Naive B cell (primary cell): ENCODE measurements around the gene C16orf96. TPM values are rescaled to one million over a fixed set of nuclear protein-coding genes. Genes with fewer than 3 reads are reported as not detected.

ENCODE experiments used
- ATAC-seq, 2 donors: fragments of 150-1000 bp; cut with Tn5 transposase; 2 replicates each; pipeline ENCODE4 v1.10.0; 2021; ENCODE audit warnings: low read depth in 2 of 2, mild to moderate bottlenecking in 2 of 2, moderate library complexity in 2 of 2
- DNase-seq: peaks from one replicate; pipeline ENCODE4 v3.0.0; 2022
- H3K27ac Mint-ChIP-seq, 6 donors: one replicate each; pipeline ENCODE4 v1.8.0; 2020 to 2022; ENCODE audit warnings: mild to moderate bottlenecking in 6 of 6, mixed read lengths in 6 of 6, moderate library complexity in 5 of 6, inconsistent platforms in 2 of 6
- H3K27me3 Mint-ChIP-seq, 3 donors: one replicate each; pipeline ENCODE4 v1.8.0; 2021 to 2022; ENCODE audit warnings: mixed read lengths in 3 of 3, mild to moderate bottlenecking in 1 of 3
- H3K36me3 Mint-ChIP-seq, 2 donors: one replicate each; pipeline ENCODE4 v1.8.0; 2020 to 2022; ENCODE audit warnings: mixed read lengths in 2 of 2, inconsistent platforms in 1 of 2, mild to moderate bottlenecking in 1 of 2
- H3K4me1 Mint-ChIP-seq, 3 donors: one replicate each; pipeline ENCODE4 v1.8.0; 2020 to 2022; ENCODE audit warnings: mixed read lengths in 3 of 3, inconsistent platforms in 1 of 3, mild to moderate bottlenecking in 1 of 3, moderate library complexity in 1 of 3
- H3K4me3 Mint-ChIP-seq, 8 donors: one replicate each; pipeline ENCODE4 v1.8.0; 2020 to 2022; ENCODE audit warnings: mild to moderate bottlenecking in 8 of 8, mixed read lengths in 8 of 8, moderate library complexity in 8 of 8, inconsistent platforms in 2 of 8
- H3K9me3 Mint-ChIP-seq, 7 donors: one replicate each; pipeline ENCODE4 v1.8.0; 2020 to 2022; ENCODE audit warnings: mixed read lengths in 7 of 7, mild to moderate bottlenecking in 5 of 7, inconsistent platforms in 2 of 7, moderate library complexity in 1 of 7
- polyA plus RNA-seq, 6 donors: library from polyadenylated mRNA; unstranded; fragments of 300-500 nt; fragmentation: Illumina TruSeq; gene quantifications; one replicate each; pipeline ENCODE4 v1.2.3, GENCODE V29; 2021; ENCODE audit warnings: low read depth in 6 of 6

The C16orf96 gene
- polyA plus RNA-seq, 6 donors from 2014 or later = 0.09 to 0.11 TPM; not detected in 4

- peak overlapping the region; percentile 71 to 91 (median 85) for H3K4me3 Mint-ChIP-seq
- H3K27ac Mint-ChIP-seq = peak overlapping the region in 5 of 6 donors; percentile 38 to 98 (median 64)
- DNase-seq (peak; percentile 30), ATAC-seq (no peak)
- H3K36me3 Mint-ChIP-seq = no peaks in the 10 kb centered on the region
- H3K27me3 Mint-ChIP-seq = no peaks in the 10 kb centered on the region
- peaks cover 18 to 36% (median 26%) of the 10 kb centered on the region in 3 donors for H3K4me1 Mint-ChIP-seq
- no peaks in the 10 kb centered on the region for H3K9me3 Mint-ChIP-seq
Measured at GRCh38 chr16:4613636-4614570, 57.8 kb downstream of the C16orf96 start.

- Mint-ChIP-seq H3K27ac (peak within 1 kb of the TSS; percentile 80 to 98 (median 98)), H3K9me3 (no peaks in the 10 kb centered on the region), H3K4me1 (peaks cover 18 to 36% (median 26%) of the 10 kb centered on the region in 3 donors), H3K4me3 (peak within 1 kb of the TSS; percentile 89 to 98 (median 94)), H3K36me3 (no peaks in the 10 kb centered on the region), H3K27me3 (no peaks in the 10 kb centered on the region)
- DNase-seq = peak; percentile 74
- peak; percentile 48 to 49 for ATAC-seq
Measured at GRCh38 chr16:4614571-4615383, 58.6 kb downstream of the C16orf96 start, which contains the start of gene UBALD1. TSS of gene UBALD1 (minus strand) at chr16:4614888. CDS start at chr16:4614797, 91 bp downstream.

GRCh38 chr16:4615384-4616046, 59.4 kb downstream of the C16orf96 start:
- peak overlapping the region; percentile 89 to 98 (median 94) for H3K4me3 Mint-ChIP-seq
- H3K27ac Mint-ChIP-seq = peak overlapping the region; percentile 80 to 98 (median 96)
- no peaks in the 10 kb centered on the region for H3K36me3 Mint-ChIP-seq
- no peak for DNase-seq
- H3K4me1 Mint-ChIP-seq = peaks cover 18 to 36% (median 26%) of the 10 kb centered on the region in 3 donors
- H3K27me3 Mint-ChIP-seq = no peaks in the 10 kb centered on the region
- H3K9me3 Mint-ChIP-seq = no peaks in the 10 kb centered on the region
- ATAC-seq = no peak

GRCh38 chr16:4616047-4616811, 60.1 kb downstream of the C16orf96 start:
- DNase-seq = peak; percentile 97
- Mint-ChIP-seq H3K4me1 (peaks cover 15 to 36% (median 26%) of the 10 kb centered on the region in 3 donors), H3K4me3 (peak overlapping the region; percentile 89 to 98 (median 95)), H3K27ac (peak overlapping the region; percentile 98 to 99 (median 99)), H3K27me3 (no peaks in the 10 kb centered on the region), H3K36me3 (no peaks in the 10 kb centered on the region), H3K9me3 (no peaks in the 10 kb centered on the region)
- ATAC-seq = peak; percentile 85 to 87

- peak overlapping the region in 3 of 8 donors; percentile 32 to 54 (median 49) for H3K4me3 Mint-ChIP-seq
Measured at GRCh38 chr16:4617880-4618279, 61.7 kb downstream of the C16orf96 start.

GRCh38 chr16:4618645-4619418, 62.7 kb downstream of the C16orf96 start:
- peak overlapping the region in 1 of 6 donors; percentile 7 for H3K27ac Mint-ChIP-seq

More at GRCh38 chr16:4617880-4618279, 61.7 kb downstream of the C16orf96 start:
- no peaks in the 10 kb centered on the region for H3K9me3 Mint-ChIP-seq
- no peaks in the 10 kb centered on the region for H3K36me3 Mint-ChIP-seq
- no peak for ATAC-seq
- no peak for DNase-seq
- peak overlapping the region in 3 of 6 donors; percentile 49 to 98 (median 77) for H3K27ac Mint-ChIP-seq
- peaks cover 12 to 29% (median 26%) of the 10 kb centered on the region in 3 donors for H3K4me1 Mint-ChIP-seq
- H3K27me3 Mint-ChIP-seq = no peaks in the 10 kb centered on the region

GRCh38 chr16:4623593-4623992, 67.5 kb downstream of the C16orf96 start:
- DNase-seq (no peak), ATAC-seq (no peak)
- Mint-ChIP-seq H3K4me1 (peaks cover 18 to 34% (median 29%) of the 10 kb centered on the region in 3 donors), H3K27me3 (no peaks in the 10 kb centered on the region), H3K4me3 (peak overlapping the region in 7 of 8 donors; percentile 9 to 97 (median 94)), H3K9me3 (no peaks in the 10 kb centered on the region), H3K27ac (peak overlapping the region in 5 of 6 donors; percentile 51 to 100 (median 99)), H3K36me3 (no peaks in the 10 kb centered on the region)

More at GRCh38 chr16:4618645-4619418, 62.7 kb downstream of the C16orf96 start:
- ATAC-seq (no peak), DNase-seq (no peak)
- H3K36me3 Mint-ChIP-seq = no peaks in the 10 kb centered on the region
- peak overlapping the region in 2 of 8 donors; percentile 29 to 54 for H3K4me3 Mint-ChIP-seq
- H3K27me3 Mint-ChIP-seq = no peaks in the 10 kb centered on the region
- H3K9me3 Mint-ChIP-seq = no peaks in the 10 kb centered on the region
- H3K4me1 Mint-ChIP-seq = peaks cover 12 to 26% (median 26%) of the 10 kb centered on the region in 3 donors

- Mint-ChIP-seq H3K9me3 (no peaks in the 10 kb centered on the region), H3K27me3 (no peaks in the 10 kb centered on the region), H3K36me3 (no peaks in the 10 kb centered on the region), H3K27ac (peak within 1 kb of the TSS; percentile 97 to 100 (median 99)), H3K4me1 (peaks cover 18 to 38% (median 29%) of the 10 kb centered on the region in 3 donors), H3K4me3 (peak within 1 kb of the TSS; percentile 83 to 99 (median 96))
- DNase-seq (peak; percentile 91), ATAC-seq (peak; percentile 78 to 79)
Measured at GRCh38 chr16:4624015-4624826, 68.1 kb downstream of the C16orf96 start, which contains the start of gene MGRN1. TSS of gene MGRN1 (plus strand) at chr16:4624826. CDS start at chr16:4624961, 135 bp downstream.

- Mint-ChIP-seq H3K27me3 (no peaks in the 10 kb centered on the region), H3K36me3 (no peaks in the 10 kb centered on the region), H3K4me1 (peaks cover 18 to 39% (median 29%) of the 10 kb centered on the region in 3 donors), H3K4me3 (peak overlapping the region; percentile 83 to 99 (median 96)), H3K27ac (peak overlapping the region; percentile 95 to 100 (median 98)), H3K9me3 (no peaks in the 10 kb centered on the region)
- DNase-seq (peak; percentile 78), ATAC-seq (peak; percentile 65 to 66)
Measured at GRCh38 chr16:4624827-4625559, 68.9 kb downstream of the C16orf96 start.

GRCh38 chr16:4625560-4626159, 69.5 kb downstream of the C16orf96 start:
- H3K27ac Mint-ChIP-seq = peak overlapping the region; percentile 95 to 100 (median 98)
- DNase-seq = no peak
- peaks cover 18 to 39% (median 29%) of the 10 kb centered on the region in 3 donors for H3K4me1 Mint-ChIP-seq
- H3K4me3 Mint-ChIP-seq = peak overlapping the region; percentile 83 to 99 (median 96)
- no peaks in the 10 kb centered on the region for H3K27me3 Mint-ChIP-seq
- ATAC-seq = no peak
- no peaks in the 10 kb centered on the region for H3K36me3 Mint-ChIP-seq
- H3K9me3 Mint-ChIP-seq = no peaks in the 10 kb centered on the region
